K562 (cell line): ENCODE measurements around the gene LRP10. TPM values are rescaled to one million over a fixed set of nuclear protein-coding genes. Genes with fewer than 3 reads are reported as not detected.
A peak's percentile ranks its signal among the peaks of the same experiment; 100 is the strongest.

Source experiments
- BDP1 ChIP-seq: IDR thresholded peaks from 3 replicates; pipeline ENCODE4 v1.6.1; 2011; ENCODE audit not compliant: insufficient read length, insufficient read depth
- BRF1 ChIP-seq: IDR thresholded peaks from 3 replicates; pipeline ENCODE4 v1.6.1; 2011; ENCODE audit warnings: borderline replicate concordance, mild to moderate bottlenecking; ENCODE audit not compliant: insufficient read length; ENCODE audit errors: extremely low read depth
- EP300 ChIP-seq: IDR thresholded peaks from 2 replicates; pipeline ENCODE4 v1.6.1; 2012; ENCODE audit warnings: low read length, improper control_type of control experiment
- ETV5 ChIP-seq: sonication (generic); formaldehyde crosslinking; IDR thresholded peaks from 2 replicates; pipeline ENCODE4 v1.4.0; 2020; ENCODE audit warnings: low read depth, mild to moderate bottlenecking, missing genetic modification reagents
- HOXB6 ChIP-seq: fragments of 250-450 bp; sonication (Bioruptor Pico); IDR thresholded peaks from 2 replicates; pipeline ENCODE4 v1.5.1; 2022; ENCODE audit warnings: mild to moderate bottlenecking, borderline replicate concordance
- MCM2 ChIP-seq: fragments of 450-650 bp; IDR thresholded peaks from 2 replicates; pipeline ENCODE4 v1.6.1; 2017; ENCODE audit warnings: low read depth, mild to moderate bottlenecking
- MYBL2 ChIP-seq, 2 experiments: fragments of 450-650 bp in 1 of 2; sonication (generic) in 1 of 2; formaldehyde crosslinking in 1 of 2; IDR thresholded peaks; 2 replicates each; pipeline versions ENCODE4 v1.6.1 to v1.8.1; 2017 to 2022; ENCODE audit warnings: borderline replicate concordance in 1 of 2, inconsistent platforms in 1 of 2, low read depth in 1 of 2, mild to moderate bottlenecking in 1 of 2, missing genetic modification reagents in 1 of 2, moderate library complexity in 1 of 2
- SIN3B ChIP-seq: fragments of 450-650 bp; IDR thresholded peaks from 2 replicates; pipeline ENCODE4 v1.6.1; 2017; ENCODE audit warnings: low read depth, mild to moderate bottlenecking, moderate library complexity
- SRSF9 ChIP-seq: fragments of 200-400 bp; formaldehyde crosslinking; IDR thresholded peaks from 2 replicates; pipeline ENCODE4 v1.6.1; 2017; ENCODE audit warnings: low read depth, low read length, borderline replicate concordance
- TCF7L2 ChIP-seq: fragments of 150-350 bp; IDR thresholded peaks from 2 replicates; pipeline ENCODE4 v1.6.1; 2016; ENCODE audit warnings: low read depth, mild to moderate bottlenecking, low read length, moderate library complexity
- ZBTB17 ChIP-seq: fragments of 450-650 bp; formaldehyde crosslinking; IDR thresholded peaks from 2 replicates; pipeline ENCODE4 v1.4.0; 2020; ENCODE audit warnings: mild to moderate bottlenecking
- ZNF23 ChIP-seq: fragments of 250-450 bp; sonication (Bioruptor Pico); IDR thresholded peaks from 2 replicates; pipeline ENCODE4 v1.4.0; 2020; ENCODE audit warnings: mild to moderate bottlenecking
- ZNF584 ChIP-seq: fragments of 200-800 bp; sonication (Bioruptor generic); IDR thresholded peaks from 2 replicates; pipeline ENCODE4 v1.6.1; 2016; ENCODE audit warnings: low read depth, mild to moderate bottlenecking, missing genetic modification characterization, missing compliant biosample characterization
- polyA plus RNA-seq, 8 experiments: library from polyadenylated mRNA; depleted of rRNA in 4 of 8; stranded (reverse) in 5 of 8; unstranded in 3 of 8; fragments of >200 nt; fragmentation: Nextera tagmentation in 2 of 8; fragmentation: Illumina TruSeq in 1 of 8; extraction: Ambion mirVana in 2 of 8; extraction: Trizol in 1 of 8; gene quantifications; 2 replicates each; pipeline versions ENCODE4 v1.2.1 to v1.2.3, GENCODE V29; 2011 to 2014; ENCODE audit warnings: inconsistent platforms in 1 of 8, missing spikeins in 1 of 8
- total RNA-seq, 7 experiments: library from RNA; depleted of rRNA in 6 of 7; stranded (reverse); fragments of >200 nt in 6 of 7; fragmentation: Illumina TruSeq in 2 of 7; extraction: Trizol in 2 of 7; gene quantifications; 2 replicates each; pipeline versions ENCODE4 v1.2.1 to v1.2.3, GENCODE V29; 2011 to 2021; ENCODE audit warnings: low replicate concordance in 1 of 7
- TF ChIP-seq, protein P1 (sequence below), 2 experiments: IDR thresholded peaks; 2 replicates each; pipeline ENCODE4 v1.6.1; 2012; ENCODE audit warnings: improper control_type of control experiment in 2 of 2, low read depth in 2 of 2, low read length in 2 of 2, borderline replicate concordance in 1 of 2
- TF ChIP-seq, protein P2 (sequence below): fragments of 450-650 bp; formaldehyde crosslinking; IDR thresholded peaks from 2 replicates; pipeline ENCODE4 v1.4.0; 2020; ENCODE audit warnings: mild to moderate bottlenecking, moderate library complexity
- TF ChIP-seq, protein P3 (sequence below), 3 experiments: IDR thresholded peaks in 2 of 3; conservative IDR thresholded peaks in 1 of 3; 2 replicates each; pipeline ENCODE4 v1.5.1; 2011 to 2012; ENCODE audit warnings: low read length in 3 of 3, mild to moderate bottlenecking in 3 of 3, control low read depth in 2 of 3, improper control_type of control experiment in 1 of 3, inconsistent platforms in 1 of 3, low read depth in 1 of 3, mixed read lengths in 1 of 3, moderate library complexity in 1 of 3; ENCODE audit not compliant: insufficient read depth in 2 of 3
- TF ChIP-seq, protein P4 (sequence below), 2 experiments: fragments of 450-650 bp; IDR thresholded peaks; 2 replicates each; pipeline ENCODE4 v1.6.1; 2016

Gene LRP10
- total and polyA plus RNA-seq, 9 of the 15 experiments (the other 6 are each of a cell fraction or from before 2014, with no cell fraction given): 1.3 to 45.5 (median 10.9) TPM

DNA sequence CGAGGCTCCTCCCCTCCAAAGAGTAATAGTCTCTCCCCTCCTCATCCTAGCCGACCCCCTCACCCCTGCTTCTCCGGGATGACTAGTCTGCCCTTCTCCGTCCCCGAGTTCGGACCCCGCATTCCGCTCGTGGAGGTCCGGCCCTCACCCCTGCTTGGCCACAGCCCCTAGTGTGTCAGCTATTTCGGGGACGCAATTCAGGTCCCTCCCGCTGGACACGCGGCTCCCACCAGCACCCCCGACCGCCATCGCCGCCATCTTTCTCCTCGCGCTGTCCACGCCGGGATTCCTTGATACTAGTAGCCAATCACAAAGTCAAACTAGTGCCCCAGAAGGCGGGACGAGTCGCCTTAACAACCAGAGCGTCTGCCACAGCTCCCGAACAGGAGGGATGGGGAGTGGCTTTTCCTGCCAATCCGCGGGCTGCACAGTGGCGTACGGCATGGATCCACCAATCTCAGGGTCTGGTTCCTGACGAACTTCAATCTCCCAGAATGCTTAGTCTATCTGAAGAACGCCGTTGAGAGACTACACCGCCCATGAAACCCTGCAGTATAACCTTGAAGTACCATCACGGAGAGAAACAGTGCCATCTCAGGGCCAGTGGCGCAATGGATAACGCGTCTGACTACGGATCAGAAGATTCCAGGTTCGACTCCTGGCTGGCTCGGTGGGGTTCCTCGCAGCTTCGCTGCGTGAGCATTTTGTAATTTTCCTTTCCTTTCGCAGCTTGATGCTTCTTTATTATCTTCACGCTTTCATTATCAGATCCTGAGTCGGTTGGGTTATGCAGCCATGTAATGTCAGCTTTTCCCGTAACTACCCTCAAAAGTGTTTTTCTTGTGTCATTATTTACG, 57.8 kb downstream of the LRP10 start, which contains the start of gene PRMT5 (continued):
- TF ChIP-seq, protein P1, sequence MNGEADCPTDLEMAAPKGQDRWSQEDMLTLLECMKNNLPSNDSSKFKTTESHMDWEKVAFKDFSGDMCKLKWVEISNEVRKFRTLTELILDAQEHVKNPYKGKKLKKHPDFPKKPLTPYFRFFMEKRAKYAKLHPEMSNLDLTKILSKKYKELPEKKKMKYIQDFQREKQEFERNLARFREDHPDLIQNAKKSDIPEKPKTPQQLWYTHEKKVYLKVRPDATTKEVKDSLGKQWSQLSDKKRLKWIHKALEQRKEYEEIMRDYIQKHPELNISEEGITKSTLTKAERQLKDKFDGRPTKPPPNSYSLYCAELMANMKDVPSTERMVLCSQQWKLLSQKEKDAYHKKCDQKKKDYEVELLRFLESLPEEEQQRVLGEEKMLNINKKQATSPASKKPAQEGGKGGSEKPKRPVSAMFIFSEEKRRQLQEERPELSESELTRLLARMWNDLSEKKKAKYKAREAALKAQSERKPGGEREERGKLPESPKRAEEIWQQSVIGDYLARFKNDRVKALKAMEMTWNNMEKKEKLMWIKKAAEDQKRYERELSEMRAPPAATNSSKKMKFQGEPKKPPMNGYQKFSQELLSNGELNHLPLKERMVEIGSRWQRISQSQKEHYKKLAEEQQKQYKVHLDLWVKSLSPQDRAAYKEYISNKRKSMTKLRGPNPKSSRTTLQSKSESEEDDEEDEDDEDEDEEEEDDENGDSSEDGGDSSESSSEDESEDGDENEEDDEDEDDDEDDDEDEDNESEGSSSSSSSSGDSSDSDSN (IDR thresholded peaks at IDR 0.05; ENCODE audit: borderline replicate concordance in 1 of 2, low read depth in 2 of 2, low read length in 2 of 2): 0 out of 4 replicates have a peak, but pooled peaks of 1 of the 2 experiments have one; percentile 38
- TF ChIP-seq ZBTB17 (no peak), EP300 (peak; percentile 77), MYBL2 (IDR thresholded peaks at IDR 0.05; ENCODE audit: low read depth) (no peak), MYBL2 (CRISPR knock-in tag; IDR thresholded peaks at IDR 0.05; ENCODE audit: borderline replicate concordance) (no peak), ZNF23 (CRISPR knock-in tag) (no peak), MCM2 (no peak), ETV5 (CRISPR knock-in tag) (no peak; the same call in 1 of the 2 replicates), SRSF9 (no peak), HOXB6 (no peak), BRF1 (peak; percentile 78), ZNF584 (CRISPR knock-in tag) (no peak), TCF7L2 (peak; percentile 35; the same call in 1 of the 2 replicates), BDP1 (peak; percentile 90), SIN3B (peak; percentile 87)
- TF ChIP-seq, protein P2, sequence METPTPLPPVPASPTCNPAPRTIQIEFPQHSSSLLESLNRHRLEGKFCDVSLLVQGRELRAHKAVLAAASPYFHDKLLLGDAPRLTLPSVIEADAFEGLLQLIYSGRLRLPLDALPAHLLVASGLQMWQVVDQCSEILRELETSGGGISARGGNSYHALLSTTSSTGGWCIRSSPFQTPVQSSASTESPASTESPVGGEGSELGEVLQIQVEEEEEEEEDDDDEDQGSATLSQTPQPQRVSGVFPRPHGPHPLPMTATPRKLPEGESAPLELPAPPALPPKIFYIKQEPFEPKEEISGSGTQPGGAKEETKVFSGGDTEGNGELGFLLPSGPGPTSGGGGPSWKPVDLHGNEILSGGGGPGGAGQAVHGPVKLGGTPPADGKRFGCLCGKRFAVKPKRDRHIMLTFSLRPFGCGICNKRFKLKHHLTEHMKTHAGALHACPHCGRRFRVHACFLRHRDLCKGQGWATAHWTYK: peak; percentile 47; the same call in 1 of the 2 replicates
- TF ChIP-seq, protein P3, sequence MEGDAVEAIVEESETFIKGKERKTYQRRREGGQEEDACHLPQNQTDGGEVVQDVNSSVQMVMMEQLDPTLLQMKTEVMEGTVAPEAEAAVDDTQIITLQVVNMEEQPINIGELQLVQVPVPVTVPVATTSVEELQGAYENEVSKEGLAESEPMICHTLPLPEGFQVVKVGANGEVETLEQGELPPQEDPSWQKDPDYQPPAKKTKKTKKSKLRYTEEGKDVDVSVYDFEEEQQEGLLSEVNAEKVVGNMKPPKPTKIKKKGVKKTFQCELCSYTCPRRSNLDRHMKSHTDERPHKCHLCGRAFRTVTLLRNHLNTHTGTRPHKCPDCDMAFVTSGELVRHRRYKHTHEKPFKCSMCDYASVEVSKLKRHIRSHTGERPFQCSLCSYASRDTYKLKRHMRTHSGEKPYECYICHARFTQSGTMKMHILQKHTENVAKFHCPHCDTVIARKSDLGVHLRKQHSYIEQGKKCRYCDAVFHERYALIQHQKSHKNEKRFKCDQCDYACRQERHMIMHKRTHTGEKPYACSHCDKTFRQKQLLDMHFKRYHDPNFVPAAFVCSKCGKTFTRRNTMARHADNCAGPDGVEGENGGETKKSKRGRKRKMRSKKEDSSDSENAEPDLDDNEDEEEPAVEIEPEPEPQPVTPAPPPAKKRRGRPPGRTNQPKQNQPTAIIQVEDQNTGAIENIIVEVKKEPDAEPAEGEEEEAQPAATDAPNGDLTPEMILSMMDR (IDR thresholded peaks at IDR 0.05 in 2 of 3, conservative IDR thresholded peaks at IDR 0.05 in 1 of 3; ENCODE audit: insufficient read depth in 2 of 3, low read depth in 1 of 3, low read length in 3 of 3): peak in 1 of 3 experiments; percentile 26; a peak in 2 of 6 replicates
- TF ChIP-seq, protein P4, sequence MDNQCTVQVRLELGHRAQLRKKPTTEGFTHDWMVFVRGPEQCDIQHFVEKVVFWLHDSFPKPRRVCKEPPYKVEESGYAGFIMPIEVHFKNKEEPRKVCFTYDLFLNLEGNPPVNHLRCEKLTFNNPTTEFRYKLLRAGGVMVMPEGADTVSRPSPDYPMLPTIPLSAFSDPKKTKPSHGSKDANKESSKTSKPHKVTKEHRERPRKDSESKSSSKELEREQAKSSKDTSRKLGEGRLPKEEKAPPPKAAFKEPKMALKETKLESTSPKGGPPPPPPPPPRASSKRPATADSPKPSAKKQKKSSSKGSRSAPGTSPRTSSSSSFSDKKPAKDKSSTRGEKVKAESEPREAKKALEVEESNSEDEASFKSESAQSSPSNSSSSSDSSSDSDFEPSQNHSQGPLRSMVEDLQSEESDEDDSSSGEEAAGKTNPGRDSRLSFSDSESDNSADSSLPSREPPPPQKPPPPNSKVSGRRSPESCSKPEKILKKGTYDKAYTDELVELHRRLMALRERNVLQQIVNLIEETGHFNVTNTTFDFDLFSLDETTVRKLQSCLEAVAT (IDR thresholded peaks at IDR 0.05): peak in 1 of 2 experiments; percentile 54; a peak in 1 of 4 replicates
